NCI-H446 treated with DMSO at 0.1 percent for 48 hours (cell line): ENCODE measurements around the gene PDIA6.
"Not testable (repeated sequence)": the region's sequence is repeated elsewhere in the genome, so short reads cannot be mapped to it uniquely, and the experiment has no call there.

Source experiments
- DNase-seq: peaks from one replicate; lab custom pipeline; 2025; lab: John Stamatoyannopoulos, UW

The PDIA6 gene

DNA sequence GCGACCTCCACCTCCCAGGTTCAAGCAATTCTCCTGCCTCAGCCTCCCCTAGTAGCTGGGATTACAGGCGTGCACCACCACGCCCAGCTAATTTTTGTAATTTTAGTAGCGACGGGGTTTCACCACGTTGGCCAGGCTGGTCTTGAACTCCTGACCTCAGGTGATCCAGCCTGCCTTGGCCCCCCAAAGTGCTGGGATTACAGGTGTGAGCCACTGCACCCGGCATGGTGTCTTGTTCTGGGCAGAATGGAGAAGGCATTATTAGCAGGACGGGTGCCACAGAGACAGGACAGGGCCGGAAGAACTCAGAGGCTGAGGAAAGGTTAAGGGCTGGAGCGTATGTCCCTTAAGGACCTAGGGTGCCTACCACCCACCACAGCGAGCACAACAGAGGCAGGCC, 31.8 kb downstream of the PDIA6 start:
- DNase-seq, result not testable (repeated sequence)

DNA sequence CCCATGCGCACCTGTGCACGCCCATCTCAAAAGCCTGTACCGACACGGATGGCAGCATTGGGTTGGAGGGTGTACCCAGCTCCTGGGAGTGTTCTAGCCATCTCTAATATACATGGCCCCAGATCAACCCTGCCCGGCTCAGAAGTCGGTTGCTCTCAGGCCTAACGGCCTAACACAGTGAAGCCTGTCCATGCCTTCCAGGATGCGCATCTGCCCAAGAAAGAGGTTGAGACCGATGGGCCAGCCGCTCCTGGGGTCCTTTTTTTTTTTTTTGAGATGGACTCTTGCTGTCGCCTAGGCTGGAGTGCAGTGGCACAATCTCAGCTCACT, 32.1 kb downstream of the PDIA6 start:
- DNase-seq, result no peak

DNA sequence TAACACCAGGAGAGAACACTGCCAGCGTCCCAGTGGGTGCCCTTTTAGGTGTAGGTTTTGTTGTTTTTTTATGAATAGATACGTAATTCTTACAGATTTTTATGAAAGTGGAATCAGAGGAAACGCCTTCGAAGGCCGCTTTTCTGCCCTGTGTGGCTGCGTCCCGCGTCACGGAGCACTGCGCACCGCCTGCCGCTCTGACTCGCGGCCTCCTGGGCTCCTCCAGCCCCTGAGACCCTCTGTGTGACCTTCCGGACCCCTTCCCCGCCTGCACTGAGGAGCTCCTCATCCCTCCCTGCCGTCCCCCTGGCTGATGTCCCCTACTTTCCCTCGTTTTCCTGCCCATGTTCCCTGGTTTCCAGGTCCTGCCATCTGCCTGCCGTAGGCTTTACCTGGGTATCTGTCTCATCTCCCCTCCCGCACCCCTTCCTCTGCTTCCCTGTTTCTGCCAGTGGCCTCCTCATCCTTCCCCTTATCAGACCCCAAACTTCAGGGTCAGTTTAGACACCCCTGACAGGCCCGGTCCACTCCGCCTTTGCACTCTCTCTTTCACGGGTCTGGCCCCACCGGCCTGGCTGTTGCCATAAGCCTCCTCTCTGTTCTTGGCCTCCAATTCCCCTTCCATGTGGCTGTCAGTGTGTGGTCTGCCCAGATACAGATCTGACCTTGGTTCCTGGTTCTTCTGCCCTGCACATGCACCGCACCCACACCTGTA, 32.7 kb downstream of the PDIA6 start:
- no peak for DNase-seq

DNA sequence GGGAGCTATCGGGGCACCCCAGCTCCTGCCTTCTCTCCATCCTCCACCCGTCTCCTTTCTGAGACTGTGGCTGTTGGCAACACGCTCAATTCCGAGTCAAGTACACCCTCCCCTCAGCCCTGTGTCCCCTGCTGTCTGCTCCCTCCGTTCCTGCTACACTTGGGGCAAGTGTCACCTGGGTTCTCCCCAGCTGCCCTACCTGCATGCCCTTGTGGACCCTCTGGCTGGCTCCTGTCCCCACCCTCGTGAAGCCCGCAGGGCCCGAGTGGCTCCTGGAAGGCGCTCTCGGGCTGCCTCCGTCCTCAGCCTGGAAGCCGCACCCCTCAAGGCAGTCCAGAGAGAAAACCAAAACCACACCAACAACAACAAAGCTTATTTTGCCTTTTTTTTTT, 33.9 kb downstream of the PDIA6 start:
- DNase-seq, result no peak

DNA sequence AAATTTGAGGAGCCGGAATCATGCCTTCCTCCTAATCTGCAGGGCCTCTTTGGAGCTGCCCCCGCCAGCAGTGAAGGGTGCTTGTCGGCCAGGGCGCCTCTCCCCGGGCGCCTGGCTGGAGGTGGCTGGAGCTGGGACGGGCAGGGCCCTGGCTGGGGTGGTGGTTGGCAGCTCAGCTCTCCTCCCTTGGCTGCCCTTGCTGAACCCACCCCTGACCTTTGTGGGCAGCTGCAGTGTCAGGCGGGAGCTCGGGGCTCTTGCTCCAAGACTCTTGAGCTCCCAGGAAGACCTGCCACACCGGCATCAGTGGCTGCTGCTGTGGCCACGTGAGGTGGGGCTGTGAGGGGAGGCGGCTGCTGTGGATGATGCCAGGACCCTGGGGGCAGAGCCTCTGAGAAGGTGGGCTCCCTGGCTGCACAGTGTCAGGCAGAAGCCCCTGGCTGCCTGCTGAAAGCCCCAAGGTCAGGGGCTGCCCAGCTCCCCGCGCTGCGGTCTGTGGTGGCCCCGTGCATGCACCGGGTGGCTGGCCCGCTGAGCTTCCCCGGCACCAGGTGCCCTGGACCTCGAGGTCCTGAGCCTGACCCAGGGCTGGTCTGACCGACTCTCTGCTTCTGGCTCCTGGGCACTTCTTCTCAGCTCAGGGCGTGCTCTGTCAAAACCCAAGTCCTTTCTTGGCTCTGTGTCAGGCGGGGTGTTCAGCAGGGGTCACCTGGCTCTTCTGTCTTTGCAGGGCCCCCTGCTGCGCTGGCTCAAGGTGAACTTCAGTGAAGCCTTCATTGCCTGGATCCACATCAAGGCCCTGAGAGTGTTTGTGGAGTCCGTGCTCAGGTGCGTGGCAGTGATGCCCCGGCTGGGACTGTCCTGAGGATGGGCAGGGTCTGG, 34.5 kb downstream of the PDIA6 start:
- DNase-seq, result no peak

DNA sequence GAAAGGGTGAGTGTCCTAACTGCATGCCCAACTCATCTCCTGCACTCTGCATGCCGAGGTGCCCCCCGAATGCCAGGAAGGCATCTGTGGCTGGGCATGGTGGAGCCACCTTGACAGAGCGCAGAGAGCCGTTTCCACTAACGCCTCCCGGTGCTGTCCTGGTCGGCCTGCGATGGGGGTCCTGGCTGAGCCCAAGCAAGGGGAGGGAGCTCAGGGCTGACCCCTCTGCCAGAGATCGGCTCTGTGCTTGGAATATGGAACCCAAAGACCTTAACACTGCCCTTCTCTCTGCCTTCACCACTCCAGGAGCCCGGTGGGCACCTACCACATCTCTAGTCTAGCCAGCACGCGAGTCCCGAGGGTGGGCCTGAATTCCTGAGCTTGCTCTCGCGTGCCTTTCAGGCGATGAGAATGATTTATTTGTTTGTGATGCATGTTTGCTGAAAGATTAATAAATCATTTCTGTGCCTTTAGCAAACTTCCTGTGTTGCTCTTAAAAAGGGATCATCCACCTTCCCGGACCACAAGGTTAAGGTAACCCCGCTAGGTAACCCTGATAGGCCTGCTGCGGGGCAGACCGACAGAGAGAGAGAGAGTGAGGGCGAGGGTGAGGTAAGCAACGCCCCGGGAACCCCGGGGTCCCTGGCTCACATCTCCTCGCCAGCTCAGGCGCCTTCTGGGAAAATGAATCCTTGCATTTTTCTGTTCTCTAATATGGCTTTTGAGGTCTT, 35.3 kb downstream of the PDIA6 start:
- DNase-seq, result no peak

DNA sequence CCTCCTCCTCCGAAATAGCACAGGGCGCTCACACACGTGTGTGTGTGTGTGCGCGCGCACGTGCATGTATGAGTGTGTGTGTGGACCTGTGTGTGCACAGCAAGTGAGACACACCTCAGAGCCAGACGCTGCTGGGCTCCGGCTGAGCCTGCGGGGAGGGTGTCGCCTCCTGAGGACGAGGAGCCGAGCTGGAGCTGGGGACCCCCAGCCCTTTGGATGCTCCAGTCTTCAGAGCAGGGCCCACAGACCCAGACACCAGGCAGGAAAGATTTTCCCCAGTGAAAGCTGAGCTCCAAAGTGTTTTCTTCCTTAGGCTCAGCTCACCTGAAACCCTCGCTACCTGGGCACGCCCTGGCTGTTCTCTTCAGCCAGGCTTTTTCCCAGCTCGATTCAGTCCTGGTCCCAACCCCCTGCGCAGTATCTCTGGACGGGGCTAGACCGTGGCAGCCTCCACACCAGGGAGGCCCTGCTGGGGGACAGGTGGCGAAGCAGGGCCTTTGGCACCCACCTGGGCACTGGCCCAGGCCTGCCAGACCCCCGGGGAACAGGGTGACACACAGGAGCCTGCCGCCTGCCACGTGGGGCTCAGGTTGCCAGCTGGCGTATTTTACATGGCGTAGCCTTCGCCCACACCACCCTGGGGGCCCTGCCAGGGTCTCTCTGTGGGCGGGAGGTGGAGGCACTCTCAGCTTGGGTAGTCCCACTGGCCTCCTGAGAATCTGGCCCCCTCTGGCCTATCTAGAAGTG, 36.2 kb downstream of the PDIA6 start:
- DNase-seq, result no peak

DNA sequence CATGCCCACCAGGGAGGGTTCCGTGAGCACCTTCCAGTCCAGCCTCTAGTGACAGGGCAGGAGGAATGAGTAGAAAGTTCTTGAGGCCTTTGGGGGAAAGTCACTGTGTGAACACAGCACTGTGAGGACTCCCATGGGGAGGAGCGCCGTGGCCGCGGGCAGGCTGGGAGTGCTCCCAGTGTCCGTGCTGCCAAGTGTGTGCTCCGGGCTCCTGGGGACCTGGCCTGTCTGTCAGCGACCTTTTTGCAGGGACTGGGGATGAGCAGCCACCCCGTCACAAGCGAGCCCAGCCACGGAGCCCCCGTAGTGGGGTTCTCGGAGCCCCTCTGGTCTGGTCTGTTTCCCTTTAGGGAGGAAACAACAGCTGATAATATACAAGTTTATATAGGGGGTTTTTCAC, 36.8 kb downstream of the PDIA6 start:
- DNase-seq, result no peak

DNA sequence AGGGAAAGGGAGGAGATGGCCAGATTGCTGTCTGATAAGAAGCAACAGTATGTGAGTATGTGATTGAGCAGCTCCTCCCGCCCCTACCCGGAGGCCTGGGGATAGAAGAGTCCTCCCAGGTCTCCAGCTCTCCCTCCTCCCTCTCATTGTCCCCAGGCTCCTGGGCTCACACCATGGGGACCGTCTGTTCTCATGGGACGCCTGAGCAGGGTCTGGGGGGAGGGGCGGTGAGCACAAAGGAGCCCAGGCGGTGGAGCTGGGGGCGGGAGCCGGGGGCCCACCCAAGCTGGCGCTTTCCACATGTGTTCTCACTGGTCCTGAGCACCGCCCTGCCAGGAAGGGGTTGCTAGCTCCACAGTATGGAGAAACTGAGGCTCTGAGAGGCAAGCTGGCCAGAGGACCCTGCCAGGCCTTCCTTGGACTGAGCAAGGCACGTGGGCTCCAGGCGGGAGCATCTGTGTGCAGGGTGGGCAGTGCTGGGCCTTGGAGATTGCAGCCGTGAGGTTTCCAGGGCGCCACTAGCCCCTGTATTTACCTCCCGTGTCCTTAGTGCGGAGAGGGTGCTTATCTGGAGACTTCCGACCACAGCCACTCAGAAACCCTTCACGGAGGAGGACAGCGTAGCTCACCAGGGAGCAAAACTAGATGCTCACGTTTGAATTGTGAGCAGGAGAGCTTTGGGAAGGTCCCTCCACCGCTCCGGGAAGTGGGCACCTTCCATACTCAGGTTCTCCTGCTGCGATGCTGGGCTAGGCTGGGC, 37.4 kb downstream of the PDIA6 start:
- DNase-seq, result no peak

DNA sequence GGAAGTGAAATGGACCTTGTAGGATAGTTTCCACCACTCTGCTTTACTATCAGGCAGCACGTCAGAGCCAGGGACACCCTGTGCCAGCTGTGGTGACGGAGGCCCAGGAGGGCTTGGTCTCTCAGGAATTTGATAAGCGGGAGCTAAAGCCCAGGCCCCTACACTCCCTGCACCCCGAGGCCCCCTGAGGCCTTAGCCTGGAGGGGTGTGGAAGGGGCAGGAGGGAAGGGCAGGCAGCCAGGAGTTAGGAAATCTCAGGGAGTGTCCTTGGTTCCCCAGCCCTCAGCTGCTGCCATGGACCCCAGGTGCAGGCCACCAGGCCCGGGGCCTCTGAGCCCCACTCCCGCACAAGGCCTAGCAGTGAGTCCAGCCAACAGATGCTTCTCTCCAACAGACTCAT, 38.2 kb downstream of the PDIA6 start:
- DNase-seq, result no peak

DNA sequence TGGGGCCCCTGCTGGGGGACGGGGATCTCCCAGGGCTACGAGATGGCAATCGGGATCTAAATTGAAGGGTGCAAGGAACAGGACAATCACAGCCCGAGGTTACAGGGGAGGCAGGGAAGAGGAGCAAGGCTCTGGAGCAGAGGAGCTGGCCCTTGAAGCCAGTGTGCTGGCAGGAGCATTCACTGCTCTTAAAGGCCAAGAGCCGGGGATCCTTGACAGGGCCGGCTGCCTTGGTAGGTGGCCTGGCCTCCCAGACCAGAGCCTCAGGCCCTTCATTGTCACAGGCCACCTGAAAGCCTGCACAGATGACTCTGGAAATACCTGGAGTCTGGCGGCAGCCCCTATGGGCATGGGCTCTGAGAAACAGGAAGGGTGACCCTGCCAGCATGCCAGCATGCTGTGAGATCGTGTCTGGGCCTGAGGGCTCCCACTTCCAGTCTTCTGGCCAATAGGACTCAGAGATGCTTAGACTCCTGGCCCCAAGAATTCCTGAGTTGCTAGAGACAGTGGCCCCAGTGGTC, 38.7 kb downstream of the PDIA6 start:
- no peak for DNase-seq

DNA sequence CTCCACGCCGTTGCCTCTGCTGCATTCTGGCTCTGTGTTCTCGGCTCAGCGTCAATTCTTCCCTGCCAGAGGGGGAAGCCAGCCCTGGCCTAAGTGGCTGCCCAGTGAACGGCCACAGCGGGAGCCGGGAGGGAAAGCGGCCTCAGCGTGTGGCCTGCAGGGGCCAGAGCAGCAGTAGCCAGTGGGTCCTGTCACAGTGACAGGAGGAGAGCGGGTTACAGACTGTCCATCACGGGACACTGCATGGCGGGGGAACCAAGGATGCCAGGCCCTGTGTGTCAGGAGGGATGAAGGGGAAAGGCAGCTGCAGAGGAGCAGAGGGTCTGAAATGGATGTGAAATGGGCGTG, 39.7 kb downstream of the PDIA6 start:
- no peak for DNase-seq

DNA sequence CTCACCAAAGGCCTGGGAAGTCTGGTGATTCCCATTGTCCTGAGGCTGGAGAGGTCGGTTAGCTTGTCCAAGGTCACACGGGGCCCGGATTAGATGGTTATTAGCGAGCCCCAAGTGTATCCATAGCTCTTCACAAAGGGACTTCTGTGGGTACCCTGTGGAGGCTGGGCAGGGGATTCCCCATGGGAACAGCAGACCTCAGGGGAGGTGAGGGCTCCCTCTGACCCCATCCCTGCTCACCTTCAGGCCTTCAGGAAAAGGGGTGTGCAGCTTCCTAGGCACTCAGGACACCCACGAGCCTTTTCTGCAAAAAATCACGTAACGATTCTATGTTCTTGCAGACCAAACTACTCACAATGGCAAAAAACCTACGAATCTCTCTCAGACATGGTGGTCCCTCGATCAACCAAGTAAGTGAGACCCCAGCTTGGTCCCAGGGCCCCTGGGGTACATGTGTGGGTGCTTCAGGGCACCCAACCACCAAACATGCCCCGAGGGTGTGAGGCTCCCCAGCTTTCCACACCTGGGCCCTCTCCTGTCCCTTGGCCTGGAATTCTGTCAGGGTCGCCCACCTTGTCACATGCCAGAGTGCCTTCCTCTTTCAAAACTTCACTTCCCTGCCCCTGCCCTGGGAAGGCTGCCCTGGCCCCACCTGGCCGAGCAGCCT, 40.3 kb downstream of the PDIA6 start:
- DNase-seq, result no peak

DNA sequence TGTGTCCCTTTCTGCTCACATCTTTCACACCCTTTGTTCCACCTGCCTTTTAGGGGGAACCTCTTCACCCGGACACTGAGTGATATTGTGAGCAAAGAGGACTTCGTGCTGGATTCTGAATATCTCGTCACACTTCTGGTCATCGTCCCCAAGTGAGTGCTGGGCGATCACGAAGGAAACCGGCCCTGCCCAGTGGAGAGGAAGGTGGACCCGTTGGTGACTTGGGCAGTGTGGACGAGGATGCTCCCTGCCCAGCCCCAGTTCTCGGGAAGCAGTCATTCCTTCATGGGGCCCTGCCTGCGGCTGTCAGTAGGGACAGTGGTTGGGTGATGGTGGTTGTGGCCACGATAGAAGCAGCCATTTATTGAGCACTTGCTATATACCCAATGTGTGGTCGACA, 40.8 kb downstream of the PDIA6 start:
- DNase-seq, result no peak

DNA sequence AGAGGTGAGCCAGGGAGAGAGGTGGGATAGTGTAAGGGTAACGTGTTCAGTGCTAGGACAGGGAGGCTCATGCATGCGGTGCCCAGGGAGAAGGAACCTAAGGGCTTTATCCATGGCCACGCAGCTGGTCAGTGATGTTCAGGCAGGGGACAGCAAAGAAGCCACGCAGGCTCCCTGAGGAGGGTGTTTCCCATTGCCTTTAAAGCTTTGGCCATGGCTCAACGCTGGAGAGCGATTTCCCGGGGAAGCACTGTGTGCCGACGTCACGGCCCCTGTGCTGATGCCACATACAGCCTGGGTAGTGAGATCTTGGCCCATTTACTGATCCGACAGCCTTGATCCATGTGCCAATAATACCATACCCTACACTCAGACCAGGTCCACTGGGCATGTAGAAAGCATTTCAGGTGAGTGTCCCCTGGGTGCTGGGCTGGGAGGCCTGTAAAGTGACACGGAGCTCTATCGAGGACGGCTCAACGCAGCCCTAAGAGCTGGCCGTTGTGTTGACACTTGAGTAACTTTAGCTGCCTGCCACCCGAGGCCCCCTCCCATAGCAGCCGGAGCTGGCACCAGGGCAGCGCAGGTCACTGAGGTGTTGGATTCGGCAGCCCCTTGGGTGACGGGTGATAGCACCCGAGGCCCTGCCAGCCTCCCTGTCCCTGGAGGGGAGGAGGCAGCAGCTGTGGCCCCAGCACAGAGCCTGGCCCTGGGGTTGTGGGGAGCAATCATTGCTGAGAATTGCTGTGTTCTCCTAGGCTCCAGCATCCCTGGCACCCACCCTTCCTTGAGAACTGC, 41.4 kb downstream of the PDIA6 start:
- no peak for DNase-seq

DNA sequence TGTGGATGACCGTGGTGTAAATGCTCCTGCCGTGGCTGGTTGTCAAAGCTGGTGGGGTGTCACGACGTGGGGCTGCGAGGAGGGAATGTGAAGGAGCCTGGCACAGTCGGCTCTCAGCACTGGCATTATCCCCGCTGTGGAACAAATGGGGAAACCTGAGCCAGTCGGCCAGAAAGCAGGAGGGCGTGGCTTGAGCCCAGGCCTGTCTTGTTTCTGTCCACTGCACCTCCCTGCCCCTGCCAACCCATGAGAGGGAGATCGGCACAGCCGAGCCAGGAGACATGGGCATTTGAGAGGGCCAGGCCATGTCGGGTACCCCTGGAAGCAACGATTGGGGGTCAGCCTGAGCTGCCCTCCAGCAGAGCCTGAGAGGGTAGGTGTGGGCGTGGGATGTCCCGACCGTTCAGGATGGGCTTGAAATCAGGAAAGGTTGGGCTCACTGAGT, 44.5 kb downstream of the PDIA6 start:
- no peak for DNase-seq

DNA sequence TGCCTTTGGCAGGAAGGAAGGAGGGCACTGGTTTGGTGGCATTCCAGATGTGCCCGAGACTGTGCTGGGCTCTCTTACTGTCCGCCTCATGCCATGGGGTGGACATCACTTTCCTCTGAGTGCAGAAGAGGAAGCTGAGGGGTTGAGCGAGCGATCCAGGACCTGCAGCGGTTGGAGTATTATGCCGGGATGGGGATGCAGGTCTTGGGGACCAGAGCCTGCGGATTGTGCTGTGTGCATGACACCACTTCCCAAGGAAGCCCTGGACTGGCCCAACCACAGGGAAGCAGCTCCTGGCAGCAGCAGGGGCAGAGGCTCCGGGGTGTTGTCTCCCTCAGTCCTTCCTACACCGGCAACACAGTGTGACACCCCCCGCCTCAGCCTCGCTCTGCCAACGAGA, 46.7 kb downstream of the PDIA6 start:
- no peak for DNase-seq

DNA sequence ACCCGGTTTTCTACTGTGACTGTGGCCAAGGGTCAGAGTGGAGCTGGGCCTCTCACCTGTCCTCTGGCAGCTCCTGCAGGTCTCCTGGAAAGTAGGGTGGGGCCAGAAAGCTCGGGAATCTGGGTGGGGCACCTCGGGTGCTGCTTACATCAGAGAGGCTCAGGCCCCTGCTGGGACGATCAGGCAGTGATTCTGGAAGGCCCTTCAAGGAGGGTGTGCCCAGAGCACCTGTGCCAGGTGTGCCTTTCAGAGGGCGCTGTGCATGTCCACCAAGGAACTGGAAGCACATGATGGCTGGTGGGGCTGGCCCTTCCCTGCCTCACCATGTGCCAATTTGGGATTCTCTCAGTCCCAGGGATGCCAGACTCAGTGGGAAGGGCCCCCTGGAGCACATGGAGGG, 47.1 kb downstream of the PDIA6 start:
- no peak for DNase-seq

DNA sequence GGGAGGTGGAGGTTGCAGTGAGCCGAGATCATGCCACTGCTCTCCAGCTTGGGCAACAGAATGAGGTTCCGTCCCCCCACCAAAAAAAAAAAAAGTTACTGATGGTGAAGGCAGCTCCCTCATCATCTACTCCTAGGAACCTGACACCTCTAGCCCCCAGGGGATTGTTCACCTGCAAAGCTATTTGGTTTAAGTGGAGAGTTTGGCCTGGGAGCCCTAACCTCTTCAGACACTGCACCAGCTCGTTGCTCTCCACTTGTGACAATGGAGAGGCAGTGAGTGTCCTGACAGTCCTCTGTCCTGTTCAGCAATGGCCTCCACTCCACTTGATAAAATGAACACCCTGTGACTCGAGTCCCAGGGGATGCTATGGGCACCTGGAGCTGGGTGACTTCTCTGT, 47.7 kb downstream of the PDIA6 start:
- no peak for DNase-seq
